ENCODE results near the gene NBEA.

DNA sequence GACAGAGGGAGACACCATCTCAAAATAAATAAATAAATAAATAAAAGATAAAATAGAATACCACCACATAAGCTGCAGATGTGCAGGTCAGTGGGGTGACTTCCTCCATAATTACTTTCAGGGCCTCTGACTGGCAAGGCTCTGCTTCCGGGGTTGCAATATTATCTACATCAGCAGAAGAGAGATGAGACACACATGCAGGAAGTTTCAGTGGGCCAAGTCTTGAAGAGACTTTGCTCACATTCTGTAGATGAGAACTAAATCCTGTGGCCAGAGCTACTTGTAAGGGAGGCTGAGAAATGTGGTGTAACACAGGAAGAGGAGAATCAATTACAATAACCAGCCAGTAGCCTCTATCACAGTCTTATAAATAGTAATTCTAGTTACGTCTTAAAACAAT is 624.3 kb downstream of the NBEA start:
- TF ChIP-seq CTCF (IDR thresholded peaks at IDR 0.05) (no peak), POLR2A (IDR thresholded peaks at IDR 0.05) (no peak), POLR2AphosphoS5 (IDR thresholded peaks at IDR 0.05) (no peak)

Data from breast epithelium (tissue), 3 donors.